Hepatocyte (in vitro differentiated cells): ENCODE results near the gene SCTR. TPM values are rescaled to one million over a fixed set of nuclear protein-coding genes. Genes with fewer than 3 reads are reported as not detected.

Source experiments
- DNase-seq: peaks from one replicate; pipeline ENCODE4 v3.0.0-alpha.2; 2016; ENCODE audit warnings: low spot score
- H2AFZ ChIP-seq: fragments of 200-600 bp; sonication (generic); 2 replicates; pipeline ENCODE4 v1.6.0; 2016; ENCODE audit warnings: antibody characterized with exemption, mild to moderate bottlenecking
- H3K27ac ChIP-seq: fragments of 200-600 bp; sonication (generic); 2 replicates; pipeline ENCODE4 v1.5.1; 2016; ENCODE audit warnings: mild to moderate bottlenecking
- H3K27me3 ChIP-seq: fragments of 200-600 bp; sonication (generic); 2 replicates; pipeline ENCODE4 v1.6.1; 2016
- H3K36me3 ChIP-seq: fragments of 200-600 bp; sonication (generic); replicated peaks from 2 replicates; pipeline ENCODE4 v1.5.1; 2016; ENCODE audit warnings: low read depth; ENCODE audit not compliant: insufficient read depth
- H3K4me1 ChIP-seq: fragments of 200-600 bp; sonication (generic); 2 replicates; pipeline ENCODE4 v1.5.1; 2016; ENCODE audit warnings: mild to moderate bottlenecking, moderate library complexity; ENCODE audit not compliant: insufficient read depth
- H3K4me2 ChIP-seq: fragments of 200-600 bp; sonication (generic); 2 replicates; pipeline ENCODE4 v1.6.0; 2016
- H3K4me3 ChIP-seq: fragments of 200-600 bp; sonication (generic); 2 replicates; pipeline ENCODE4 v1.5.1; 2016; ENCODE audit warnings: mild to moderate bottlenecking
- H3K79me2 ChIP-seq: fragments of 200-600 bp; sonication (generic); 2 replicates; pipeline ENCODE4 v1.6.0; 2017; ENCODE audit warnings: mild to moderate bottlenecking
- H3K9me2 ChIP-seq: fragments of 200-600 bp; sonication (generic); replicated peaks from 2 replicates; pipeline ENCODE4 v1.6.0; 2017; ENCODE audit warnings: mild to moderate bottlenecking; ENCODE audit not compliant: insufficient read depth
- H3K9me3 ChIP-seq: fragments of 200-600 bp; sonication (generic); 2 replicates; pipeline ENCODE4 v1.5.1; 2016; ENCODE audit warnings: low read depth, mild to moderate bottlenecking
- H4K20me1 ChIP-seq: fragments of 200-600 bp; sonication (generic); 2 replicates; pipeline ENCODE4 v1.6.0; 2016; ENCODE audit warnings: mild to moderate bottlenecking; ENCODE audit not compliant: insufficient read depth, poor library complexity, severe bottlenecking
- EZH2 ChIP-seq: fragments of 200-600 bp; sonication (generic); IDR thresholded peaks from 2 replicates; pipeline ENCODE4 v1.6.1; 2016; ENCODE audit warnings: antibody characterized with exemption, mild to moderate bottlenecking, borderline replicate concordance
- EZH2phosphoT487 ChIP-seq: fragments of 200-600 bp; sonication (generic); IDR thresholded peaks from one replicate; pipeline ENCODE4 v1.6.1; 2018; ENCODE audit warnings: antibody characterized with exemption, mild to moderate bottlenecking, low read depth, moderate library complexity; ENCODE audit not compliant: unreplicated experiment, severe bottlenecking
- WGBS: methylation state at CpG from one replicate; pipeline ENCODE4 v1.1.6; 2016; ENCODE audit warnings: low lambda C conversion rate; ENCODE audit errors: missing lambda C conversion rate; 5-methylcytosine and 5-hydroxymethylcytosine counted together
- polyA plus RNA-seq: library from polyadenylated mRNA; unstranded; fragments of >200 nt; fragmentation: Nextera tagmentation; extraction: Ambion mirVana; gene quantifications from 2 replicates; pipeline ENCODE4 v1.2.1, GENCODE V29; 2016
- total RNA-seq: library from RNA; depleted of rRNA; stranded (reverse); fragments of >200 nt; gene quantifications from 2 replicates; pipeline ENCODE4 v1.2.3, GENCODE V29; 2014
- TF ChIP-seq, protein P1 (sequence below): fragments of 200-600 bp; sonication (generic); IDR thresholded peaks from 2 replicates; pipeline ENCODE4 v1.5.1; 2016; ENCODE audit warnings: antibody characterized with exemption, mild to moderate bottlenecking; ENCODE audit not compliant: poor library complexity

The SCTR gene
- total and polyA plus RNA-seq, 2 experiments from 2014 or later, result 1.7 to 4.3 TPM

DNA sequence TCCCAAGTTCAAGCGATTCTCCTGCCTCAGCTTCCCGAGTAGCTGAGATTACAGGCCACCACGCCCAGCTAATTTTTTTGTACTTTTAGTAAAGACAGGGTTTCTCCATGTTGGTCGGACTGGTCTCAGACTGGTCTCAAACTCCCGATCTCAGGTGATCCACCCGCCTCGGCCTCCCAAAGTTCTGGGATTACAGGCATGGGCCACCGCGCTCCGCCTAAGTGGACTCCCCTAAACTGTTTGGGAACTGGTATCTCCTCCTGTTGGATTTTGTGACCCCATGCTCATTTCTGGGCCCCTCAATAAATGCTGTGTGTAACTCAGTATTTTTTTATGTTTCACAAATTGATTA is 5.2 kb downstream of the SCTR start:
- no peak overlapping the region for H3K4me2 ChIP-seq
- no peak for DNase-seq
- H3K9me2 ChIP-seq, result no peaks in the 10 kb centered on the region
- H3K79me2 ChIP-seq, result no peaks in the 10 kb centered on the region
- no peak overlapping the region for H2AFZ ChIP-seq
- H3K27me3 ChIP-seq, result peaks cover 19% of the 10 kb centered on the region
- no peak overlapping the region for H3K4me3 ChIP-seq
- H3K4me1 ChIP-seq, result no peaks in the 10 kb centered on the region
- no peaks in the 10 kb centered on the region for H3K36me3 ChIP-seq
- H3K27ac ChIP-seq, result no peak overlapping the region
- H4K20me1 ChIP-seq, result no peaks in the 10 kb centered on the region
- H3K9me3 ChIP-seq, result no peaks in the 10 kb centered on the region
- TF ChIP-seq EZH2phosphoT487, result no peak
- 91% methylated on average over 10 of the region's 10 CpGs for WGBS

DNA sequence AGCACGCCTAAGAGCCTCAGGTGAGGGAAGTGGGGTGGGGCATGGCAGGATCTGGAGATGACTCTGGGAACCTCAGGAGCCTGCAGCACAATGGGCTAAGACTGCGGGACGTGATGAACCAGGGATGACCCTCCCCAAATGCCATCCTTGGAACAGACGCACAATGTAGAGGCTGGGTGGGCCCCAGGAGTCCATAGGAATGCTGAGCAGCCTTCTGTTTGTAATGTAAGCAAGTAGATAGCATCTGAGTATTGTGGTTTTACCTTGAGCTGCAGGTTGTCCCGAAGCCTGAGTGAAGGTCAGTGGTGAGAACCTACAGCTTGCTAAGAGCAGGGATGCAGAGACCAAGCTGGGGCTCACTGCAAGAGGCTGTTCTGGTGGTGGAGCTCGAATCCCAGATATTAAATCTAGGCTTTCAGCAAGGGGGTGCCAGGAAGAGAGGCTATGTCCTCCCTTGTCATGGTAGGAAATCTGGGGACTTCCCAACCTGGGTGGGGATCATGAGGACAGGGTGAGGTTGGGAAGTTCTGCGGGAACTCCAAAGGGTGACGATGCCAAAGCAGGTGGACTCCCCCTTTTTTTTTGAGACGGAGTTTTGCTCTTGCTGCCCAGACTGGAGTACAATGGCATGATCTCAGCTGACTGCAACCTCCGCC is 5.8 kb downstream of the SCTR start:
- no peak overlapping the region for H3K27ac ChIP-seq
- H4K20me1 ChIP-seq, result no peaks in the 10 kb centered on the region
- no peaks in the 10 kb centered on the region for H3K9me3 ChIP-seq
- TF ChIP-seq, protein P1, sequence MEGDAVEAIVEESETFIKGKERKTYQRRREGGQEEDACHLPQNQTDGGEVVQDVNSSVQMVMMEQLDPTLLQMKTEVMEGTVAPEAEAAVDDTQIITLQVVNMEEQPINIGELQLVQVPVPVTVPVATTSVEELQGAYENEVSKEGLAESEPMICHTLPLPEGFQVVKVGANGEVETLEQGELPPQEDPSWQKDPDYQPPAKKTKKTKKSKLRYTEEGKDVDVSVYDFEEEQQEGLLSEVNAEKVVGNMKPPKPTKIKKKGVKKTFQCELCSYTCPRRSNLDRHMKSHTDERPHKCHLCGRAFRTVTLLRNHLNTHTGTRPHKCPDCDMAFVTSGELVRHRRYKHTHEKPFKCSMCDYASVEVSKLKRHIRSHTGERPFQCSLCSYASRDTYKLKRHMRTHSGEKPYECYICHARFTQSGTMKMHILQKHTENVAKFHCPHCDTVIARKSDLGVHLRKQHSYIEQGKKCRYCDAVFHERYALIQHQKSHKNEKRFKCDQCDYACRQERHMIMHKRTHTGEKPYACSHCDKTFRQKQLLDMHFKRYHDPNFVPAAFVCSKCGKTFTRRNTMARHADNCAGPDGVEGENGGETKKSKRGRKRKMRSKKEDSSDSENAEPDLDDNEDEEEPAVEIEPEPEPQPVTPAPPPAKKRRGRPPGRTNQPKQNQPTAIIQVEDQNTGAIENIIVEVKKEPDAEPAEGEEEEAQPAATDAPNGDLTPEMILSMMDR, result no peak
- no peaks in the 10 kb centered on the region for H3K4me1 ChIP-seq
- 69% methylated on average over 10 of the region's 10 CpGs for WGBS
- no peak for DNase-seq
- H3K4me2 ChIP-seq, result no peak overlapping the region
- H3K36me3 ChIP-seq, result no peaks in the 10 kb centered on the region
- H3K9me2 ChIP-seq, result no peaks in the 10 kb centered on the region
- H3K27me3 ChIP-seq, result peaks cover 14% of the 10 kb centered on the region
- H2AFZ ChIP-seq, result no peak overlapping the region
- H3K4me3 ChIP-seq, result no peak overlapping the region
- no peaks in the 10 kb centered on the region for H3K79me2 ChIP-seq

DNA sequence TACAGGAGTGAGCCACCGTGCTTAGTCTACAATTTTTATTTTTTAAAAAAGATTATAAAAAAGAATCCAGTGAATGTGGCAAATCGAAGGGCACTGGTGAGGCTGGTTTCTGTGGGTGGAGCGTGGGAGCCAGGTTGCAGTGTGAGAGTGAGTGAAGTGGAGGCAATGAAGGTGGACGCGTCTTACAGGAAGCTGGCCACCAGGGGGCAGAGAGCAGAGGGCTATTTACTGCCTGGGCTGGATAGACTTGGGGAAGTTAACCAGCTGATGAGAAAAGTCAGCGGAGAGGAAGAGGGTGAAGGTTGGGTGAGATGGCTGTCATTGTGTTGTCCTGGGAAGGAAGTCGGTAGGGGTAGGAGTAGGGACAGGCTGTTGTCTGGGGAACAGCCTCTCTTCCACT is 6.8 kb downstream of the SCTR start:
- Histone ChIP-seq H4K20me1 (no peaks in the 10 kb centered on the region), H3K9me2 (no peaks in the 10 kb centered on the region), H3K79me2 (no peaks in the 10 kb centered on the region), H3K36me3 (no peaks in the 10 kb centered on the region), H2AFZ (no peak overlapping the region), H3K4me3 (no peak overlapping the region), H3K4me2 (no peak overlapping the region), H3K4me1 (no peaks in the 10 kb centered on the region), H3K27me3 (peaks cover 4% of the 10 kb centered on the region), H3K27ac (no peak overlapping the region), H3K9me3 (no peaks in the 10 kb centered on the region)
- DNase-seq, result peak; percentile 75
- TF ChIP-seq, protein P1, result peak; percentile 59
- TF ChIP-seq EZH2, result no peak
- no peak for TF ChIP-seq EZH2phosphoT487
- WGBS, result 32% methylated on average over 7 of the region's 7 CpGs

DNA sequence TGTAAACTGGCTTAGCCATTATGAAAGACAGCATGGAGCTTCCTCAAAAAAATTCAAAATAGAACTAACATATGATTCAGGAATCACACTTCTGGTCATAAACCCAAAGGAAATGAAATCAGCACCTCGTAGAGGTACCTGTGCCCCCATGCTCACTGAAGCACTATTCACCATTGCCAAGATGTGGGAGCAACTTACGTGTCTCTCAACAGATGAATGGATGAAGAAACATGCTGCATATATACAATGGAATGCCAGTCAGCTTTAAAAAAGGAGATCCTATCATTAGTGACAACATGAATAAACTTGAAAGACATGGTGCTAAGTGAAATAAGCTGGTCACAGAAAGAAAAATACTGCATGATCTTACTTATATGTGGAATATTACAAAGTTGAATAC is 8.2 kb downstream of the SCTR start:
- Histone ChIP-seq H3K27ac (no peak overlapping the region), H3K9me2 (no peaks in the 10 kb centered on the region), H3K4me3 (no peak overlapping the region), H3K27me3 (no peaks in the 10 kb centered on the region), H3K79me2 (no peaks in the 10 kb centered on the region), H3K36me3 (no peaks in the 10 kb centered on the region), H4K20me1 (no peaks in the 10 kb centered on the region), H2AFZ (no peak overlapping the region), H3K9me3 (no peaks in the 10 kb centered on the region), H3K4me2 (no peak overlapping the region), H3K4me1 (no peaks in the 10 kb centered on the region)
- WGBS, result 91% methylated on average over 2 of the region's 2 CpGs
- TF ChIP-seq EZH2phosphoT487 (no peak), EZH2 (no peak)
- TF ChIP-seq, protein P1, result no peak
- DNase-seq, result no peak
